ENCODE results near the gene GSTP1.
"Not testable (repeated sequence)": the region's sequence is repeated elsewhere in the genome, so short reads cannot be mapped to it uniquely, and the experiment has no call there.

GSTP1 gene

DNA sequence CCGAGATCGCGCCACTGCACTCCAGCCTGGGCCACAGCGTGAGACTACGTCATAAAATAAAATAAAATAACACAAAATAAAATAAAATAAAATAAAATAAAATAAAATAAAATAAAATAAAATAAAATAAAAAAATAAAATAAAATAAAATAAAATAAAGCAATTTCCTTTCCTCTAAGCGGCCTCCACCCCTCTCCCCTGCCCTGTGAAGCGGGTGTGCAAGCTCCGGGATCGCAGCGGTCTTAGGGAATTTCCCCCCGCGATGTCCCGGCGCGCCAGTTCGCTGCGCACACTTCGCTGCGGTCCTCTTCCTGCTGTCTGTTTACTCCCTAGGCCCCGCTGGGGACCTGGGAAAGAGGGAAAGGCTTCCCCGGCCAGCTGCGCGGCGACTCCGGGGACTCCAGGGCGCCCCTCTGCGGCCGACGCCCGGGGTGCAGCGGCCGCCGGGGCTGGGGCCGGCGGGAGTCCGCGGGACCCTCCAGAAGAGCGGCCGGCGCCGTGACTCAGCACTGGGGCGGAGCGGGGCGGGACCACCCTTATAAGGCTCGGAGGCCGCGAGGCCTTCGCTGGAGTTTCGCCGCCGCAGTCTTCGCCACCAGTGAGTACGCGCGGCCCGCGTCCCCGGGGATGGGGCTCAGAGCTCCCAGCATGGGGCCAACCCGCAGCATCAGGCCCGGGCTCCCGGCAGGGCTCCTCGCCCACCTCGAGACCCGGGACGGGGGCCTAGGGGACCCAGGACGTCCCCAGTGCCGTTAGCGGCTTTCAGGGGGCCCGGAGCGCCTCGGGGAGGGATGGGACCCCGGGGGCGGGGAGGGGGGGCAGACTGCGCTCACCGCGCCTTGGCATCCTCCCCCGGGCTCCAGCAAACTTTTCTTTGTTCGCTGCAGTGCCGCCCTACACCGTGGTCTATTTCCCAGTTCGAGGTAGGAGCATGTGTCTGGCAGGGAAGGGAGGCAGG lies at the start of gene GSTP1:
GSTP1 (plus strand) TSS at position 566 of the 958 bp plus-strand sequence; CDS start at position 598, 32 bp downstream.
- DNase-seq, result no peak

DNA sequence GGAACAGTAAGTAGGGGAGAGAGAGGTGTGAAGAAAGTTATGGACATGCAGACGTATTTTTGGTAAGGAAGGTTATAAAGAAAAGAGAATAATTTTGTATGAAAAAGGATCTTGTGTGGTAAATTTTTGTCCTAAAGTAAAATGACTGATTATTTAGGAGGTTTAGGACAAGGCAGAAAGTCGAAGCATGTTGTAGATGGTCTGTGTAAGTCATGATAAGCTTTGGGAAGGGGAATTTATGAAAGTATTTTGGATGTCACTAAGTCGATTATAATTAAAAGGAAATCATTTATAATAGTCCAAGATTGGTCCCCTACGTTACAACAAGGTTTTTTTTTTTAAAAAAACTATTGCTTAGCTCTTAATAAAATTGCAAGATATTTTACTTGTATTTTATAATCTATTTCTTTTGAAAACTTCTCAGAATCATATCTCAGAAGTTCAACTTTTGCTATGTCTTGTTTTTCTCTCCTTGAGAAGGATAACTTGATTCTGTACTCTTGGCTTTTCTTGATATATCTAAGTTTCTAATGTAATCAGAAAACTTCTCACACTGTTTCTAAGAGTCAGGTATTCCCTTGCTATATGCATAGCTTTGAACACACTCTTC lies 49.4 kb upstream of the GSTP1 start:
- no peak for DNase-seq

DNA sequence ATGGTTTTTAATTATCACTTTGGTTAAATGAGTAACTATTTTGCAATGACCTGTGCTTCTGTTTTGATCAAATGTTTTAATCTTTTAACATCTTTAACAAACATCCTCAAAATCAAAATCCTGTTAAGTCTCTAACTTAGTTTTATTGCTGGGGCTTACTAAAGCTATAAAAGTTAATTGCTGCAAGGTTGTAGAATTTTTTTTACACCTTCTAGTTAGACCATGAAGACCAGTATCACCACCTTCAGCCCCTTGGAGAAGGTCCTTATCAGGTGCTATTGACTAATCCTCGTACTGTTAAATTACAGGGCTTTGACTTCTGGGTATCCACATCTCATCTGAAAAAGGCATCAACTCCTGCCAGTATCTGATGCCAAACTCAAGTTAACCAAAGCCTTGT lies 48.1 kb upstream of the GSTP1 start:
- DNase-seq, result no peak

DNA sequence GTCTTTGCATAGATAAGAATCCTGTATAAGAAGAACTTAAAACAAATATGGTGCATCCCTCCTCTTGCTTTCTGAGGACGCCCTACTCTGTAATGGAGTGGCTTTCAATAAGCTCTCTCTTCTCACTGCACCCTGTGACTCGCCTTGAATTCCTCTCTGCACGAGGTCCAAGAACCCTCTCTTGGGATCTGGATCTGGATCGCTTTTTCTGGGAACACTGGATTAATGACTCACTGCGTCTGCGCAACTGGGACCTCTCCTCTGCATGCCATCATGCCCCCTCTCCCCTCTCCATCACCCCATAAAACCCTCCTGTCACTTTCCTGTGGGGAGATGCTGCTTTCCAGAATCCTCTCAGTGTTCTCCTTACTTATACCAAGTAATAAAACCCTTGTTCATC lies 45.3 kb upstream of the GSTP1 start:
- no peak for DNase-seq

DNA sequence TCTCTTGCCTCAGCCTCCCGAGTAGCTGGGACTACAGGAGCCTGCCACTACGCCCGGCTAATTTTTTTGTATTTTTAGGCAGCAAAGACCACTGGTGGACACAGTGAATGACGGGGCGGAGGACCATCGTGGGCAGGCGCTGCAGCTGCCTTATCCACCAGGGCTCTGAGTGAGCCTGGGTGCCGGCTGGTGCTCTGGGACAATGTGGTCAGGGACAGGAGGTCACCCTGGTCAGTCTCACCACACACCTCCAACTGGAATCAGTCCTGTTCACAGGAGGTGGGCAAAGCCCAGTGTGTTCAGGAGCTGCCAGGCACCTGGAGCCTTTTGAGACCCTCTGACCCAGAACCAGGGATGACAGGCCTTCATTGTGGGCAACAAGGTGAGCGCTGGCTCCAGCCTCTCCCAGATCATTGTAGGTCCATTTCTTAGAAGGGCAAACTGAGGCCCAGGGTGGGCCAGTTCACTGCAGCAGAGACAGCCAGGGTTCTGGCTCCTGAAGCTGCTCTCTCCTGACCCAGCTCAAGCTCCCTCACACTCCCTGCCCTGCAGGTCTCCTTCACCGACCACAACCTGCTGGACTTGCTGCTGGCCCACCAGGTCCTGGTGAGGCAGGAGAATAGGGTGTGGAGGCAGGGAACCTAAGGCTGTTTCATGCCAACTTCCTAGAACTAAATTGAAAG lies 44.6 kb upstream of the GSTP1 start:
- DNase-seq, result no peak

DNA sequence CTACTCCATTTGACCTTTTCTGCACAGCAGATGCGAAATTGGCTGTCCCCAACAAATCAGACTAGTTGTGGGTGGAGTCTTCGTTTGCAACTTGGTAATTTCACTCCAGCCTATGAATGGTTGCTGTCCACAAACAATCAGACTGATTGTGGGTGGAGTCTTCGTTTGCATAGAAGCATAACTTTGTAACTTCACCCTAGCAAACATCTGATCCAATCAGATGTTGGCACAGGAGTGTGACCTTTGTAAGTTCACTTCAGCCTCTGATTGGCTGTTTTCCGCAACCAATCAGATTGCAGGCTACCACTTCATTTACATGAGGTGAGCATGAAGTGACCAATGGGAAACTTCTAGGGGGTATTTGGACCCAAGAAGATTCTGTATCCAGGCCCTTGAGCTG lies 44.1 kb upstream of the GSTP1 start:
- DNase-seq, result no peak

DNA sequence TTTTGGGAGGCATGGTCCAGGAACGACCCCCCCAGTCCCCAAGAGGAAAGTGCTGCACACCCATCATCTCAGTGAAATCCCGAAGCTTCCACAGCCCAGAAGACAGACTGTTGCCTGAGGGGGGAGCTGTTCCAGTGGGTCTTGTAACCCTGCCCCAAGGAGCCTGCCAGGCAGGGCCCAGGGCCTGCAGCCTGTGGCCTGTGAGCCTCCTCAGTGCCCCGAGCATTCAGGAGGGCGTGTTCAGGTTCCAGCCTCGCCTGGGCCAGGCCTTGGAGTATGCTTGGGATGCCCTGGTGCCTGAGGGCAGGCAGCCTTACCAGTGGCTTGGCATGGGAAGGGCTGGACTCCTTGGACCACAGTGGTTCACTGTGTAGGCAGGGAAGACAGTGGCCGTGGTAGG lies 42.4 kb upstream of the GSTP1 start:
- no peak for DNase-seq

DNA sequence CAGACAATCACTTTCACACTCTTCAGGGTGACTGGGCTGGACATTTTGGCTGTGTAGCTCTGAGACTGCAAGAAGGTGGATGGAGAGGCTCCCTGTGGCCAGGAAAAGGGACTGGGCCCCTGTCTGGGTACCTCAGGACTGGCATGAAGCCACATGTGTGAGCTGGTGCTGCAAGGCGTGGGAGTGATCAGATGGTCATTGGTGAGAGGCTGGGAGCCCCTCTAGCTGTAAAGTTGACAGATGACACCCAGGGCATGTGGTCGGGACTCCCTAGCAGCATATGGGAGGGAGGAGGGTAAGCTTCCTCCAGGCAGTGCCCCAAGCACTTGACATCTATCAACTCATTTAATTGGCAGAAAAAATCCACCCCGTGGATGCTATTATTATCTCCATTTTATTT lies 41.4 kb upstream of the GSTP1 start:
- no peak for DNase-seq

DNA sequence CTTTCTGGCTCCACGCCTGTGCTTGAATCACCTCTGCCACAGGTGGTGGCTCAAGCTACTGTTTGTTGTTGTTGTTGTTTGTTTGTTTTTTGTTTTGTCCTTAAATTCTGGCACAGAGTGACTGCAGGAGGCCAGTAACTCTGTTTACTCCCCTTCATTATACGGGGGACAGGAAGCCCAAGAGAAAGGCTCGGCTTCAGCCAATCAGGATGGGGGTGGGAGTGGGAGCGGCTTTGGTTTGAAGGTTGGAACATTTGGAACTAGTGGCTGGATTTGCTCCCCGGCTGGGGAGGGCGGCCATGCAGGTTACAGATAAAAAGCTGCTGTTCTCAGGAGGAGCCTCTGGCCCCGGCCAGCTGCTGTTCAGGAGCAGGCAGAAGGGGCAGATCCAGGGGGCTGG lies 40.6 kb upstream of the GSTP1 start:
- no peak for DNase-seq

DNA sequence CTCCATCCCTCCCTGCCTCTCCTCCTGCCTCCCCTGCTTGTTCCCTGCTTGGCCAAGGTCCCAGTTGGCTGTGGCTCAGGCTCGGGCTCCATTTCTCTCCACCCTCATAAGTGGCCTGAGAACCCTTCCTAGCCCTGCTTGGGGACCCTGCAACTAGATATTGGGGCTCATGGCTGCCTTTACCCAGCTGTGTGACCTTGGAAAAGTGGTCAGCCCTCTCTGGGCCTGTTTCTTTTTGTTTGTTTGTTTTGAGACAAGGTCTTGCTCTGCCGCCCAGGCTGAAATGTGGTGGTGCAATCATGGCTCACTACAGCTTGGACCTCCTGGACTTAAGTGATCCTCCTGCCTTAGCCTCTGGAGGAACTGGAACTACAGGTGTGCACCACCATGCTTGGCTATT lies 40.0 kb upstream of the GSTP1 start:
- DNase-seq, result no peak

DNA sequence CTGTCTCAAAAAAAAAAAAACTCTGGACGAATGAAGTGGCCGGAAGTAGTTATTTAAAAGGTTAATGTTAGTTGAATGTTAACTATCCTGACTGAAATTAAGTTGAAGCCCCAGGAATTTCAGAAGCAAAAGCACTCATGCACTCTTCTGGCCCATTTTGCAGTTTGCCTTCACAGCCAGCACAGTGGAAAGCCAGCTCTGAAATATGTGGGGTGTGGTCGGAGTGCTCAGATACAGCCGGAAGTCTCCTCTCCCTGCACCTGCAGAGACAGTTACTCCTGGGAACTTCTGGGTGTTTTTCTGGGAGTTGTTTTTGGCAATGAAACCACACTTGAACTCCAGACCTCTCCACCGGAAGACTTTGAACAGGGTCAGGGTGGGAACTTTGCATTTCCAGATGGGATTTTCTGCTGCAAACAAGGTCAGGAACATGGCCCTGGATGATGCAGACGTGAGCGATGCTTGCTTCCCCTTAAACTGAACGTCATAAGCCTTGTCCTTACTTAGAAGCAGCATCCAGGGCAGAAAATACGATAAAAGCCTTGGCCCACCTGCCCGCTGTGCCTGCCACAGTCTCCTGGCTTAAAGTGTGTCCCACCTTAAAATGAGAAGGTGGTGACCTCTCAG lies 38.9 kb upstream of the GSTP1 start:
- no peak for DNase-seq

DNA sequence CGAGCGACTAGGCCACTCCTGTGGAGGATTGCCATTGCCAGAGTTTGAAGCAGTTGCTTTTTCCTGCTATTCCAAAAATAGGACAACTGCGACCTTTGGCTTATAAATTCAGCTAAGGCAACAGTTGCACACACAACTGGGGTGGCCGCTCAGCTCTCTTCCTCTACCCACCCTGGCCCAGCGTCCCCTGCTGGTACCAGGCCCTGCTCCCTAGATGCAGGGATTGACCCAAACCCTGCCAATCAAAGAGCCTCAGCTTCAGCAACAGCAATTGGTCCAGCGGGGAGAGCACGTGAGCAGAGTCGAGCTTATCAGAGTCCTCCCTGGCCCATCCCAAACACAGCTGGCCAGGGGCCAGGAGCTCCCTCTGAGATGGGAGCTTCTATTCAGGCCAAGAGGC lies 38.3 kb upstream of the GSTP1 start:
- DNase-seq, result no peak

DNA sequence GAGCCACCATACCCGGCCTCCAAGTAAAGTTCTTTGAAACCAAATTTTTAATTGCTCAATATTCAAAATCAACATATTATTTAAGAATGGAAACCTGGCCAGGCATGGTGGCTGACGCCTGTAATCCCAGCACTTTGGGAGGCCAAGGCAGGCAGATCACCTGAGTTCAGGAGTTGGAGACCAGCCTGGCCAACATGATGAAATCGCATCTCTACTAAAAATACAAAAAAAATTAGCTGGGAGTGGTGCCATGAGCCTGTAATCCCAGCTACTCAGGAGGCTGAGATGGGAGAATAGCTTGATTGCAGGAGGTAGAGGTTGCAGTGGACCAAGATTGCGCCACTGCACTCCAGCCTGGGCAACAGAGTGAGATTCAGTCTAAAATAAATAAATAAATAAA lies 35.5 kb upstream of the GSTP1 start:
- DNase-seq, result not testable (repeated sequence)

DNA sequence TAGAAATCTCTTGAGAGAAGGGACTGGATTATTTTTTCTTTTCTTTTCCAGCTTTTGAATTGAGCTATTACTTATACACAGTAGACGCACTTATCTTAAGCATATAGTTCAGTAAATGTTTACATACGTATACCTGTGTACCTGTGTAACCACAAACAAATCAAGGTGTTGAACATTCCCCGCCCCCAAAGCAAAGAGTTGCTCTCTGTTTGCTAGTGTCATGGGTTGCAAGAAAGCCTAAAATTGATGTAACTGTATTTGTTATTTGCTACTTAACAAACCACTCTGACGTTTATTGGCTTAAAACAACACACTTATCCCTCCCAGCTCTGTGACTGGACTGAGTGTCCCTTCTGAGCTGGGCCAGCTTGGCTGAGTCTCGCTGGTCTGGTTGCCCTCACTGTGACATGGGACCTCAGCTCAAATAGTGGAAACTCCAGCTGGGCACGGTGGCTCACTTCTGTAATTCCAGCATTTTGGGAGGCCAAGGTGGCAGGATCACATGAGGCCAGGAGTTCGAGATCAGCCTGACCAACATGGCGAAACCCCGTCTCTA lies 35.0 kb upstream of the GSTP1 start:
- DNase-seq, result no peak

DNA sequence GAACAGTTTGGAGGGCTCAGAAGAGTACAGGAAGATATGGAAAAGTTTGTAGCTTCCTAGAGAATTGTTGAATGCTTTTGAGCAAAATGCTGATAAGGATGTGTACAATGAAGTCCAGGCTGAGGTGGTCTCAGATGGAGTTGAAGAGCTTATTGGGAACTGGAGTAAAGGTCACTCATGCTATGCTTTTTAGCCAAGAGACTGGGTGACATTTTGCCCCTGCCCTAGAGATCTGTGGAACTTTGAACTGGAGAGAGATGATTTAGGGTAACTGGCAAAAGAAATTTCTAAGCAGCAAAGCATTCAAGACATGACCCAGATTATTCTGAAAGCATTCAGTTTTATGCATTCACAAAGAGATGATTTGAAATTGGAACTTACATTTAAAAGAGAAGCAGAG lies 32.5 kb upstream of the GSTP1 start:
- no peak for DNase-seq

DNA sequence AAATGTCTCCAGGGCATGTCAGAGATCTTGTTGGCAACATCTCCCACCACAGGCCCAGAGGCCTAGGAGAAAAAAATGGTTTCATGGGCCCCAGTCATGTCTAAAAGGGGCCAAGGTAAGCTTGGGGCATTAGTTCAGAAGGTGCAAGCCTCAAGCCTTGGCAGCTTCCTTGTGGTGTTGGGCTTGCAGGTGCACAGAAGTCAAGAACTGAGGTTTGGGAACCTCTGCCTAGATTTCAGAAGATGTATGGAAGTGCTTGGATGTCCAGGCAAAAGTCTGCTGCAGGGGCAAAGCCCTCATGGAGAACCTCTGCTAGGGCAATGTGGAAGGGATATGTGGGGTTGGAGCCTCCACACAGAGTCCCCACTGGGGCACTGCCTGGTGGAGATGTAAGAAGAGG lies 31.9 kb upstream of the GSTP1 start:
- not testable (repeated sequence) for DNase-seq

DNA sequence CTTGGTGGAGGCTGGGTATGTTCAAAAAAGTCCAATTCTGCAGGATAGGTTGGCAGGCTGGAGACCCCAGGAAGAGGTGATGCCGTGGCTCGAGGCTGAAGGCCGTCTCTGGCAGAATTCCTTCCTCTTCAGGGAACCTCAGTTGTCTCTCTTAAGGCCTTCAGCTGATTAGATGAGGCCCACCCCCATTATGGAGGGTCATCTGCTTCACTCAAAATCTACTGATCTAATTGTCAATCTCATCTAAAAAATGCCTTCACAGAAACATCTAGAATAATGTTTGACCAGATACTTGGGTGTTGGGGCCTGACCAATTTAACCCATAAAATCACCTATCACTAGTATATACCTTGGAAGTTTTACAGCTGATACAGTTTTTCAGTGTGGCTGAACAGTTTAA lies 27.4 kb upstream of the GSTP1 start:
- DNase-seq, result no peak

DNA sequence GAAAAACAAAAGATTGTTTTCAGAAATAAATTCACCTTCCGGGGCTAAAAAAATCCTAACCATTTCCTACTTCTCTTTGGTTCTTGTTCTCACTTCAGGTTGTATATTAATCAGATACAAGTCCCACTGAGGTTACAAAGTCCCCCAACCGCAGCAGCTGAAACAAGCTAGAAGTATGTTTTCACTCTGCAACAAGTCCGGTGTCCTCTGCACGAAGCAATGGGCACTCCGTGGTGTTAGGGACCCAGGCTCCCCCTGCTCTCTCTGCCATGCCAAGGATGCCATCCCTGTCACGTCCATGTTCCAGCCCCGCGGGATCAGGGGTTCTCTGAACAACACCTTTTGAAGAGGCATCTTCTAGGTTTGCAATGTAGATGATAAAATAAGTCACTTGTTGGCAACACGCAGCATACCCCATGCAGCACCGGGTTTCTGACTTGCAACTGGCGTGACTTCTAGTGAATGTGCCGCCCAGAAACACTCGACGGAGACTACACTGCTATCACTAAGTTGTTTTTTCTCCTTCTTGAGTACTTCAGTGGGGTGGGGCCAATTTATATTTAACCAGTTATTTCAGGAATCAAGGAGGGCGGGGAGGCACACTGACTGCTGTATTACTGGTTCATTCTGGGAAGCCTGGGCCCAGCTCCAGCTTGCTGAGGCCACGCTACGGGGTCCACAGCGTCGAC lies 25.4 kb upstream of the GSTP1 start:
- no peak for DNase-seq

DNA sequence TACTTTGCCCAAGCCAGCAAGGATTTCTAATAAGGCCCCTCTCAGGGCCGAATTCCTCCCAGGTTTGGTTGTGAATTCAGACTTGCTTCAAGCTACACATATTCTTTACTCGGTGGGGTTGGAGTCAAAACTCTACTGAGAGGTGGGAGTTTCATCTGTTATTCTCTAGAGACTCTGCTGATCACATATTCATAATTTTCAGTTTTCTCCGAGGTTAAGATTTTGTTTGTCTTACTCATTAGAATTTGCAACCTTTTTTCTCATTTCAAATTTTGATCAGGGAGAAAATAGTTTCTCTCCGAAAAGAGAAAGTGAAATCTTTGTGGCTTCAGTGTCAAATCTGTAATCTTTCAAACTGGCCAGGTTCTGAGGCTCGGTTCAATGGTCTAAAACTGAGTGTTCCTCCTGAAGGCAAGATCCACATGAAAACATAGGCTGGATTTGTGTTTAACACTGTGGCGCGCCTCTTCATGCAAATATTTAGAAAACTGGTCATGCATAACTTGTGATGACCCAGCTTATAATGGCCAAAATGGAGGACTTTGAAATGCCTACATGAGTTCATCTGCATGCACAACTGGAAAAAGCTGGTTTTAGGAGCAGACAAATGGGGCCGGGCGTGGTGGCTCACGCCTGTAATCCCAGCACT lies 21.5 kb upstream of the GSTP1 start:
- DNase-seq, result no peak

DNA sequence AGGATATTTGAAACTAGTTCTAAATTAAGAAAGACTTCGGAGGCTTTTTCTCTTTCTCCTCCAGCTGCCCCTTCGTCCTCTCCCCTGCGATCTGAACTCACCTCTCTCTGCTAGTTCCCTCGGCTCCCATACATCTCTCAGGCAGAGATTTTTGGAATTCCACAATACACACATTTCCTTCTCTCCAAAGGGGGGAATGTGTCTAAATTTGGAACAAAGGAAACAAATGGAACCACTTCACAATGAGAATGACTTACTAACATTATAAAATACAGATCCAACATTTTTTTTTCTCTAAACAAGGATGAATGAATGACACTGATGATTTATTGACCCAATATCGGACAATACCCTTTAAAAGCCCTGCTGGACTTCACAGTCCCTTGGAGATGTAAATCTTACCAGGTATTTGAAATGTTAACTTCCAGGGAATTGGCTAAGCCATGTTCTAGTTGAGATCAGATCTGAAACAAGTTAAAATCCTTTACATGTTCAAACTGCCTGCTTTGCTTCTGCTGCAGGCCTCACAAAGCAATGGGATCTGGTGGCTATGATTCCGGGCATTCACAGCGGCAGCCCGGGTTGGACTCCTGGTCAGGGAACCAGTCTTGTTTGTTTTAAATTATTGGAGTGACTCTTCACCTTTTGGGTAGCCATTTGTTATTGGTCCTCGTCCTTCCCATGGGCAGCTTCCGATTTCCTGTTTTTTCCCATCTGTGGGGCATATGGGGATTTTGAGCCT lies 20.5 kb upstream of the GSTP1 start:
- DNase-seq, result no peak

DNA sequence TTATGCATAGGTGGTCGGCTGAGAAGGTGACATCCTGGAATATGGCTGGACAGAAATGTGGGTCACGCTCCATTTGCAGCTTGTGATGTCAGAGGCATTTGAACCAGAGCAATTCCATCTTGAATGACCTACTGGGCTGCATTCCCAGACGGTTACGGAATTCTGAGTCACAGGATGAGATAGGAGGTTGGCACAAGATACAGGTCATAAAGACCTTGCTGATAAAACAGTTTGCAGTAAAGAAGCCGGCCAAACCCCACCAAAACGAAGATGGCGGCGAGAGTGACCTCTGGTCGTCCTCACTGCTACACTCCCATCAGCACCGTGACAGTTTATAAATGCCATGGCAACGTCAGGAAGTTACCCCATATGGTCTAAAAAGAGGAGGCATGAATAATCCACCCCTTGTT lies 19.9 kb upstream of the GSTP1 start:
- DNase-seq, result not testable (repeated sequence)
